Neutrophil (primary cell): ENCODE data around the gene SV2C.
A peak's percentile ranks its signal among the peaks of the same experiment; 100 is the strongest.

Source experiments
- H3K27ac ChIP-seq: fragments of 200-600 bp; sonication (generic); 2 replicates; pipeline ENCODE4 v1.5.1; 2016; ENCODE audit warnings: mild to moderate bottlenecking, moderate library complexity
- H3K27me3 ChIP-seq: fragments of 200-600 bp; sonication (generic); 2 replicates; pipeline ENCODE4 v1.6.0; 2016; ENCODE audit warnings: mild to moderate bottlenecking
- H3K36me3 ChIP-seq: fragments of 200-600 bp; sonication (generic); 2 replicates; pipeline ENCODE4 v1.5.1; 2017
- H3K4me1 ChIP-seq, 2 experiments: fragments of 200-600 bp in 1 of 2; sonication (generic) in 1 of 2; 1 replicate in 1 of 2; 2 replicates in 1 of 2; pipeline versions ENCODE4 v1.5.1 to v1.6.1; 2013 to 2016; ENCODE audit warnings: low read depth in 1 of 2, low read length in 1 of 2, mild to moderate bottlenecking in 1 of 2, moderate library complexity in 1 of 2; ENCODE audit not compliant: control insufficient read depth in 1 of 2, insufficient read depth in 1 of 2
- H3K4me3 ChIP-seq, 2 experiments: fragments of 200-600 bp in 1 of 2; sonication (generic) in 1 of 2; 1 replicate in 1 of 2; 2 replicates in 1 of 2; pipeline ENCODE4 v1.5.1; 2013 to 2016; ENCODE audit warnings: low read depth in 1 of 2, low read length in 1 of 2, mild to moderate bottlenecking in 1 of 2, moderate library complexity in 1 of 2
- H3K9me3 ChIP-seq: fragments of 200-600 bp; sonication (generic); 2 replicates; pipeline ENCODE4 v1.5.1; 2016
- TF ChIP-seq, protein P1 (sequence below): fragments of 200-600 bp; sonication (generic); IDR thresholded peaks from 2 replicates; pipeline ENCODE4 v1.5.1; 2016; ENCODE audit warnings: antibody characterized with exemption

Gene SV2C

DNA sequence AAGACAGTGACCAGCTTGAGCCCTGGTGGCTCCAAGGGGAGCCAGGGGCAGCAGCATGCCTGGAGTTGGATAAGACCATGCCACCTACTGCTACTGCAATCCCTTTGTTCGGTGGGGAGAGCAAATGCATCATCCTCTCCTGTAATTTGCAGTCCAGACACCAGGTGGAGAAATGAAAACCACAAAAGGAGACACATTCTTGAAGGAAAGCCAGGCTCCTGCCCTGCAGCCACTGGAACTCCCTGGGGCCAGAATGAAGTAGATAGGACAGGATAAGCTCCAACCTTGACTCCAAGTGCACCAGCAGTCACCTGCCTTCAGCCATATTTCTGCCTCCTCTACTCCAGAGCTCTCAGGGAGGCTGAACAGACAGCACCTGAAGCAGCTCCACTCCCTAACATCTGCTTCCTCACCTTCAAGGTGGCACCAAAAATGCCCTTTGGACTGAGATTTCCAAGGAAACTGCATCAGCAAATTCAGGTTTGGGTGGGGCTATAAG, 254.8 kb downstream of the SV2C start:
- H3K4me3 ChIP-seq, result no peak overlapping the region
- no peak overlapping the region for H3K27ac ChIP-seq
- H3K27me3 ChIP-seq, result no peaks in the 10 kb centered on the region
- peaks cover 14 to 23% of the 10 kb centered on the region in 2 experiments for H3K4me1 ChIP-seq
- no peaks in the 10 kb centered on the region for H3K36me3 ChIP-seq
- TF ChIP-seq, protein P1, sequence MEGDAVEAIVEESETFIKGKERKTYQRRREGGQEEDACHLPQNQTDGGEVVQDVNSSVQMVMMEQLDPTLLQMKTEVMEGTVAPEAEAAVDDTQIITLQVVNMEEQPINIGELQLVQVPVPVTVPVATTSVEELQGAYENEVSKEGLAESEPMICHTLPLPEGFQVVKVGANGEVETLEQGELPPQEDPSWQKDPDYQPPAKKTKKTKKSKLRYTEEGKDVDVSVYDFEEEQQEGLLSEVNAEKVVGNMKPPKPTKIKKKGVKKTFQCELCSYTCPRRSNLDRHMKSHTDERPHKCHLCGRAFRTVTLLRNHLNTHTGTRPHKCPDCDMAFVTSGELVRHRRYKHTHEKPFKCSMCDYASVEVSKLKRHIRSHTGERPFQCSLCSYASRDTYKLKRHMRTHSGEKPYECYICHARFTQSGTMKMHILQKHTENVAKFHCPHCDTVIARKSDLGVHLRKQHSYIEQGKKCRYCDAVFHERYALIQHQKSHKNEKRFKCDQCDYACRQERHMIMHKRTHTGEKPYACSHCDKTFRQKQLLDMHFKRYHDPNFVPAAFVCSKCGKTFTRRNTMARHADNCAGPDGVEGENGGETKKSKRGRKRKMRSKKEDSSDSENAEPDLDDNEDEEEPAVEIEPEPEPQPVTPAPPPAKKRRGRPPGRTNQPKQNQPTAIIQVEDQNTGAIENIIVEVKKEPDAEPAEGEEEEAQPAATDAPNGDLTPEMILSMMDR, result peak; percentile 46
- no peaks in the 10 kb centered on the region for H3K9me3 ChIP-seq

DNA sequence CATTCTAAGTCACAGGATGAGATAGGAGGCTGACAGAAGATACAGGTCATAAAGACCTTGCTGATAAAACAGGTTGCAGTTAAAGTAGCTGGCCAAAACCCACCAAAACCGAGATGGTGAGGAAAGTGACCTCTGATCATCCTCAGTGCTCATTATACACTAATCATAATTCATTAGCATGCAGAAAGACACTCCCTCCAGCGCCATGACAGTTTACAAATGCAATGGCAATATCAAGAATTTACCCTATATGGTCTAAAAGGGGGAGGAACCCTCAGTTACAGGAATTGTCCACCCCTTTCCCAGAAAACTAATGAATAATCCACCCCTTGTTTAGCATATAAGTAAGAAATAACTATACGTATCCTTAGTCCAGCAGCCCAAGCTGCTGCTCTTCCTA, 256.7 kb downstream of the SV2C start:
- H3K9me3 ChIP-seq, result no peaks in the 10 kb centered on the region
- TF ChIP-seq, protein P1, result no peak
- peaks cover 14 to 23% of the 10 kb centered on the region in 2 experiments for H3K4me1 ChIP-seq

DNA sequence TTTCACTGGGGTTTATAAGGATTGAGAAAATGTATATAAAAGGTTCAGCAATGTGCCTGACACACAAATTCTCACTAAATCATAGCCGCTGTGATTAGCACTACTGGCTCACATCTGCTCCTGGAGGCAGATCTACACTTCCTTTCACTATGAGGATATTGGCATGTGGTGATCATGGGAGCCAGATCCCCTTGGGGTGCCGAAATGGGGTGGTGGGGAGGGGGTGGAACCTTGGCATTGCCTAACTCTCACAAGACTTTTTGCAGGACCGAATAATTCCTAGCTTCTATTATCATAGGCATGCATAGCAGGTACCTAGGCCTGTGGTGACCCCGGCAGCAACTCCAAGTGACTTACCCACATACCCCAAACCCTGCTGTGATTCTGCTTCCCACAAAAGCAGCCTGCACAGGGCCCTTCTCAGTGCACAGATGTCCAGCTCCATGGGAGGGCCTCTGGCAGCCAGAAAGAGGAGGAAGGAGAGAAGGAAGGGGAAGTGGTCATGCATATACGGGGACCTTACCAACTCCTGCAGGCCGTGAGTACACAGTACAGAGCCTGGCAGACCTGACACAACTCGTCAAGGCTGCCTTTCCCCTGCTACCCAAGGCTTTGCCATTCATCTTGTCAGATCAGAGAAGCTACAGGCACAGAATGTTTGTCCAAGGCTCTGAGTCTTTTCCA, 258.6 kb downstream of the SV2C start:
- Histone ChIP-seq H3K27ac (peak overlapping the region; percentile 51), H3K36me3 (no peaks in the 10 kb centered on the region), H3K27me3 (no peaks in the 10 kb centered on the region), H3K4me3 (no peak overlapping the region), H3K4me1 (peaks cover 14 to 23% of the 10 kb centered on the region in 2 experiments), H3K9me3 (no peaks in the 10 kb centered on the region)
- TF ChIP-seq, protein P1, result no peak

More for the DNA sequence above, 256.7 kb downstream of the SV2C start:
- no peaks in the 10 kb centered on the region for H3K27me3 ChIP-seq
- H3K4me3 ChIP-seq, result no peak overlapping the region
- no peak overlapping the region for H3K27ac ChIP-seq
- H3K36me3 ChIP-seq, result no peaks in the 10 kb centered on the region

DNA sequence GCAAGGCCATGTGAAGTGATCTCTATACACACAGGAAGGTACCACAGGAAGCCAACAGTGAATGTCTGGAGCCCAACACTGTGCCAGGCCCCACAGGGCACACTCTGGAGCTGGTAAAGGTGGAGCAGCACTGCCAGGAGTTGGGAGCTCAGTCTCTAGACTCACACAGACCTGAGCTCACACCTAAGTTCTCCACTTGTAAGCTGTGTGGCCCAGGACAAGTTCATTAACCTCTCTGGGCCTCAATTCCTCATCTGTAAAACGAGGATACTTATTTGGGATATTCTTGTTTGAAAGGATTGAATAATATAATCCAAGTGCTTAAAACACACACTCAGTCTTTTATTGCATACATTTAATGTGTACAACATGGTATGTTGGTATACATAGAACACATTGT, 259.3 kb downstream of the SV2C start:
- Histone ChIP-seq H3K27ac (peak overlapping the region; percentile 51), H3K9me3 (no peaks in the 10 kb centered on the region), H3K4me1 (peaks cover 14 to 21% of the 10 kb centered on the region in 2 experiments), H3K27me3 (no peaks in the 10 kb centered on the region), H3K36me3 (no peaks in the 10 kb centered on the region), H3K4me3 (no peak overlapping the region)
- TF ChIP-seq, protein P1, result no peak

DNA sequence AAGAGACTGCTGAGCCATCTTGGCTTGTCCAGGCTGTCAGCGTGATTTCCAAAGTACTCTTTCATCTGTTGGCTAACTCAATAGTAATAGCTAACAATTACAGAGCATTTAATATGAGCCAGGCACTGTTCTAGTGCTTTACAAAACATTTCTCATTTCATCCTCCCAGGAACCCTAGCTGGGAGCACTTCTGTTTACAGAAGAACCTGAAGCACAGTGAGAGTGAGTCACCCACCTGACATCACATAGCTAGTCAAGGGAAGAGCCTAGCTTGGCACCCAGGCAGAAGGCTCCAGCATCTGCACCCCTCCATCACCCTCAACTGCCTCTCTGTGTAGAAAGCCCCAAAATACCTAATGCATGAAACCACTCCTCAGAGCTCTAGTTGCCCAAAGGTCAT, 262.4 kb downstream of the SV2C start:
- no peaks in the 10 kb centered on the region for H3K9me3 ChIP-seq
- H3K4me3 ChIP-seq, result no peak overlapping the region
- no peaks in the 10 kb centered on the region for H3K36me3 ChIP-seq
- H3K27me3 ChIP-seq, result no peaks in the 10 kb centered on the region
- H3K27ac ChIP-seq, result no peak overlapping the region
- peaks cover 10 to 13% of the 10 kb centered on the region in 2 experiments for H3K4me1 ChIP-seq
- TF ChIP-seq, protein P1, result no peak
